Progenitor cell of endocrine pancreas (in vitro differentiated cells): Measurements from ENCODE around the gene RARA. TPM values are rescaled to one million over a fixed set of nuclear protein-coding genes. Genes with fewer than 3 reads are reported as not detected.

ENCODE experiments used
- DNase-seq: peaks from one replicate; pipeline ENCODE4 v3.0.0; 2021; ENCODE audit warnings: low spot score; ENCODE audit not compliant: unreplicated experiment
- H3K27ac Mint-ChIP-seq: 2 replicates; pipeline ENCODE4 v1.8.0; 2021; ENCODE audit warnings: mild to moderate bottlenecking, moderate library complexity, mixed read lengths
- H3K27me3 Mint-ChIP-seq: 2 replicates; pipeline ENCODE4 v1.8.0; 2021; ENCODE audit warnings: mixed read lengths
- H3K36me3 Mint-ChIP-seq: 2 replicates; pipeline ENCODE4 v1.8.0; 2022; ENCODE audit warnings: mixed read lengths; ENCODE audit not compliant: insufficient read depth
- H3K4me1 Mint-ChIP-seq: 2 replicates; pipeline ENCODE4 v1.8.0; 2021; ENCODE audit warnings: low read depth, mixed read lengths
- H3K4me3 Mint-ChIP-seq: 2 replicates; pipeline ENCODE4 v1.8.0; 2021; ENCODE audit warnings: low read depth, mild to moderate bottlenecking, moderate library complexity, mixed read lengths
- H3K9me3 Mint-ChIP-seq: 2 replicates; pipeline ENCODE4 v1.8.0; 2021; ENCODE audit warnings: low read depth, mixed read lengths
- total RNA-seq: library from RNA; stranded (reverse); gene quantifications from 2 replicates; pipeline ENCODE4 v1.2.1, GENCODE V29; 2021
- TF ChIP-seq, protein P1 (sequence below): fragments of 200-600 bp; sonication (generic); IDR thresholded peaks from one replicate; pipeline ENCODE4 v1.5.0; 2021; ENCODE audit warnings: antibody characterized with exemption, mild to moderate bottlenecking; ENCODE audit not compliant: unreplicated experiment

RARA gene
- total RNA-seq, 1 donor from 2014 or later, result 50.8 TPM

DNA sequence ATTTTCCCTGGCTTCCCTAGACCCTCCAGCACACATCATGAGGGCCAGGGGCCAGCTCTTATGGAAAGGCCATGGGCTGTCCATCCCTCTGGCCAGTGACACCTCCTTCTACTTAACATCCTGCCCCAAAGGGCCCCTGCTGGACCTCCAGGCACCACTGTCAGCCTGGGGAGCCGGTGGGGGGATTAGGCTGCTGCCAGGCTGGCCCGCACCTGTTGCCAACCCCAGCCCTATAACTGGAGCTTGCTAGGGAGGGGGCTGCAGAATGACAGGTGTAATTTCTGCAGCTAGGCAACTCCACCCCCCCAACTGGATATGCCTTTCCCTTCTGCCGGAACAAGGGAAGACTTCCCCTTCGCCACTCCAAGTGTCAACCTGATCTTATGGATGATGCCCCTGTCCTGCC lies 12.5 kb downstream of the RARA start:
- H3K27ac Mint-ChIP-seq, result peak overlapping the region; percentile 56
- no peaks in the 10 kb centered on the region for H3K9me3 Mint-ChIP-seq
- H3K36me3 Mint-ChIP-seq, result no peaks in the 10 kb centered on the region
- H3K27me3 Mint-ChIP-seq, result no peaks in the 10 kb centered on the region
- DNase-seq, result no peak
- no peak overlapping the region for H3K4me3 Mint-ChIP-seq
- TF ChIP-seq, protein P1, sequence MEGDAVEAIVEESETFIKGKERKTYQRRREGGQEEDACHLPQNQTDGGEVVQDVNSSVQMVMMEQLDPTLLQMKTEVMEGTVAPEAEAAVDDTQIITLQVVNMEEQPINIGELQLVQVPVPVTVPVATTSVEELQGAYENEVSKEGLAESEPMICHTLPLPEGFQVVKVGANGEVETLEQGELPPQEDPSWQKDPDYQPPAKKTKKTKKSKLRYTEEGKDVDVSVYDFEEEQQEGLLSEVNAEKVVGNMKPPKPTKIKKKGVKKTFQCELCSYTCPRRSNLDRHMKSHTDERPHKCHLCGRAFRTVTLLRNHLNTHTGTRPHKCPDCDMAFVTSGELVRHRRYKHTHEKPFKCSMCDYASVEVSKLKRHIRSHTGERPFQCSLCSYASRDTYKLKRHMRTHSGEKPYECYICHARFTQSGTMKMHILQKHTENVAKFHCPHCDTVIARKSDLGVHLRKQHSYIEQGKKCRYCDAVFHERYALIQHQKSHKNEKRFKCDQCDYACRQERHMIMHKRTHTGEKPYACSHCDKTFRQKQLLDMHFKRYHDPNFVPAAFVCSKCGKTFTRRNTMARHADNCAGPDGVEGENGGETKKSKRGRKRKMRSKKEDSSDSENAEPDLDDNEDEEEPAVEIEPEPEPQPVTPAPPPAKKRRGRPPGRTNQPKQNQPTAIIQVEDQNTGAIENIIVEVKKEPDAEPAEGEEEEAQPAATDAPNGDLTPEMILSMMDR, result no peak
- H3K4me1 Mint-ChIP-seq, result peaks cover 46% of the 10 kb centered on the region

DNA sequence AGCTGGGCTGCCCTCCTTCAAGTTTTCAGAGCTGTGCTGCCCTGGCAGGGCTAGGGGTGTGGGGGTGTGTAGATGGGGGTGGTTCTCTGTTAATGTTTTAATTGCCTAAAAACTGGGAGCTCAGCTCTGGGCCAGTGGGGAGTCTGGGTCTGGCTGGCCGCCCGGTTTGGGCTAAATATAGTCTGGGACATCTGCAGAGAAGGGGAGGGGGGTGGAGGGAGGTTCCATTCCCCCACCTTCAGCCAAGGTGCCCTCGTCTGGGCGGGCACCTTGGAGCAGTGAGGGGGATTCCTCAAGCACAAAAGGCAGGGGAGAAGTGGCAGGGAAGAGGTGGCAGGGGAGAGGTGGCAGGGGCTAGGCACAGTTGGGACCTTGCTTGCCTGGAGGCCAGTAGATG lies 13.0 kb downstream of the RARA start:
- Mint-ChIP-seq H3K4me1 (peaks cover 47% of the 10 kb centered on the region), H3K36me3 (no peaks in the 10 kb centered on the region), H3K27me3 (no peaks in the 10 kb centered on the region), H3K9me3 (no peaks in the 10 kb centered on the region), H3K4me3 (no peak overlapping the region), H3K27ac (peak overlapping the region; percentile 56)
- TF ChIP-seq, protein P1, result no peak
- no peak for DNase-seq

DNA sequence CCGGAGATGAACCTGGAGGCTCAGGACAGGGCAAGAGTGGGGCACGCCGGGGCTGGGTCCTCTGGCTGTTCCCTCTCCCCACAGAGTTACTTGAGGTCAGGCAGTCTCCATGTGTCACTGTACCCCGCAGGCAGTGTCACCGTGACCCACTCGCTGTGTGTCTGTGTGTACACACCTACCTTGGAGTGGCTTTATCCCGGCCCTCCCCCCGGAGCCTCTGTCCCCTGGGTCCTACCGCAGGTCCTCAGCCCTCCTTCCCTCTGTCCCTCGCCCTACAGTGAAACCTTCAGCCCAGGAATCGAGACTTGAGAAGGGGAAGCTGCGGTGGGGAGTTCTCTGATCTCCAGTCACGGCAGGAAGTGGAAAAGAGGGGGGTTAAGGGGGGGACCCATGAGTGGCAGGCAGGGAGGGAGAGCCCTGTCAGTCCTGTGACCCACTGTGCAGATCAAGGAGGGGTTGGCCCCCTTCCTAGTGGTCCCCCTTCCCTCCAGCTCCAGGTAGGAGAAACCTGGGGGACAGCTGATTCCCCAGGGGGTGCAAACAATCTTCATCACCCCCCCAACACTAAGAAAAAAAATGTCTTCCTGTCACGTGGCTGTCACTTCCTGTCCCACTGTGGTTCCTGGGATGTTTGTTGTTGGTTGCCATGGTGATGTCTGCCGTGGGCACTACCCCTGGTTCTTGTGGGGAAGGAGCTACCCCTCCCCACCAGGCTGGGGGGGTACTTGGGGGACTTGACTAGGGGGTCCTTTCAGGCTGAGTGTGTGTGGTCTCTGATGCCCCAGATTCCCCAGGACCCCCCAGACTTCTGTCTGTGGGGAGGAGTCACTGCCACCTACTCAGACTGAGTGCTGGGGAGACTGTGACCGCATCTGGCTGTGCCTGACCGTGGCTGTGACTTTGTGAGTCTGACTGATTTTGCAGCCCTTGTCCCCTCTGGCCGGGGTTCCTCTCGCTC lies 13.7 kb downstream of the RARA start:
- DNase-seq, result no peak
- Mint-ChIP-seq H3K27me3 (no peaks in the 10 kb centered on the region), H3K27ac (peak overlapping the region; percentile 29), H3K9me3 (no peaks in the 10 kb centered on the region), H3K4me1 (peaks cover 47% of the 10 kb centered on the region), H3K4me3 (no peak overlapping the region), H3K36me3 (no peaks in the 10 kb centered on the region)
- TF ChIP-seq, protein P1, result no peak

DNA sequence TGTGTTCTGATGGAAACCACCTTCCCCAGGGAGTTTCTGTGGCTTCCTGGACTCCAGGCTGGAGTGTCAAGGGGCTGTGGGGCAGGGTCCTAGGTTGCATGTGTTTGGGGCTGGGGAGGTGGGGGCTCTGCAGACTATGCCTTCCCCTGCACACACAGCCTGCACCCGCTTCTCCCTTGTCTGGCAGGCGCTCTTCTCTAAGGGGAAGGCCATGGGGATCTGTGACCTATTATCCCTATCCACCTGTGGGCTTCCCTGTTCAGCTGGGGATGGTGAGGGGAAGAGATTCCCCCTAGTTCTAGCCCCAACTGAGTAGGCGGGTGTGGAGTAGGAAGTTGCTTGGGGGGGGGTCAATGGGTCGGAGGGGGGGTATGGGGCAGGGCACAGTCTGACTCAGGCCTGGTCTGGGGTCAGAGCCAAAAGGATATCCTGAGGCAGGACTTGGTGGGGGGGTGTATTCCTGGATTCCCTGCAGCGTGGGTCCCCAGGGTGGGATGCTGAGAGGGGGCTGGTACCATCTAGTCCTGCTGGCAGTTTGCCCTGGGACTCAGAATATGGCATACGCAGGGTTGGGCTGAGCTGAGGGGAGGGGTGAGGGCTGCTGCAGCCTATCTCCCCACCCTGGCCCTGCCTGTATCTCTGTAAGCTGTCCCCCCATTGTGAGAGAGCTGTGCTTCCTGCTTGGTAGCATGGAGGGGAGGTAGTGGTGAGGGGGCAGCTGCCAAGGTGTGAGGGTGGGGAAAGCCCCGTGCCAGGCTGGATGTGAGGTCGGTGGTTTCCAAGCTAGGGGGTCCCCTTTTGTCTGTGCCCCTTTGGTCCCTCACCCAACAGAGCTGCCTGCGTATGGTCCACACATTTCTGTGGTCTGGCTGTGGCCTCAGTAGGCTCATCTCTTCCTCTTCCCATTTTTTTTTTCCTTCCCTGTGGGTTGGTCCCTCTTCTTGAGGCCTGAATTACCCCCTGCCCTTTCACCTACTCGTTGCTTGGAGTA lies 14.7 kb downstream of the RARA start:
- peaks cover 47% of the 10 kb centered on the region for H3K4me1 Mint-ChIP-seq
- H3K36me3 Mint-ChIP-seq, result peaks cover 2% of the 10 kb centered on the region
- no peaks in the 10 kb centered on the region for H3K9me3 Mint-ChIP-seq
- peak overlapping the region; percentile 29 for H3K27ac Mint-ChIP-seq
- H3K4me3 Mint-ChIP-seq, result no peak overlapping the region
- no peak for DNase-seq
- no peaks in the 10 kb centered on the region for H3K27me3 Mint-ChIP-seq
- TF ChIP-seq, protein P1, result no peak
